GM18502 (cell line): ENCODE data around the gene HES3.

Source experiments
- ATAC-seq: cut with Tn5 transposase; IDR thresholded peaks from one replicate; pipeline ENCODE4 v1.9.1; 2021; ENCODE audit warnings: mild to moderate bottlenecking; ENCODE audit not compliant: unreplicated experiment, poor library complexity

The HES3 gene

DNA sequence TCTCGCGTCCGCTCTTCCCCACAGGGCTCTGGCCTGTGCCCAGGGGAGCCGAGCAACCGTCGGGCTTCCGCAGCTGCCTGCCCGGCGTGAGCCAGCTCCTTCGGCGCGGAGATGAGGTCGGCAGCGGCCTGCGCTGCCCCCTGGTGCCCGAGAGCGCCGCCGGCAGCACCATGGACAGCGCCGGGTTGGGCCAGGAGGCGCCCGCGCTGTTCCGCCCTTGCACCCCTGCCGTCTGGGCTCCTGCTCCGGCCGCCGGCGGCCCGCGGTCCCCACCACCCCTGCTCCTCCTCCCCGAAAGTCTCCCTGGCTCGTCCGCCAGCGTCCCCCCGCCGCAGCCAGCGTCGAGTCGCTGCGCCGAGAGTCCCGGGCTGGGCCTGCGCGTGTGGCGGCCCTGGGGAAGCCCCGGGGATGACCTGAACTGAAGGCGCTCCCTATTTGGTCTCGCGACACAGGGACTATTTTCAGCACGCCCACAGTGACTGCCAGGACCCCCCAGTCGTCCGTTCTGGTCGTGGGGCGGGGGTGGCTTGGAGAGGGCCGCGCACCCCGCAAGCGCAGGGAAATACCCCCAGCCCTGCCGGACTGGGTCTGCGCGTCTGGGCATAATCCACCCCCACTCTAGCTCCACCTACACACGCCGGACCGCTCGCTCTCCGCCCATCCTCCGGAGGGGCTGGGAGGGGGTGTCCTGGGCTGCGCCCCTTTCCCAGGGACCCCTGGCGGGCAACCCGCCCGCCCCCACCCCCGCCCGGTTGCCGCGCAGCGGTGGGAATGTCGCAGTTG lies 1.3 kb downstream of the HES3 start:
- ATAC-seq = peak; percentile 46

GRCh38 chr1:6245869-6246496 lies 2.0 kb downstream of the HES3 start:
- no peak for ATAC-seq

GRCh38 chr1:6246497-6247467 lies 2.8 kb downstream of the HES3 start:
- ATAC-seq = no peak

DNA sequence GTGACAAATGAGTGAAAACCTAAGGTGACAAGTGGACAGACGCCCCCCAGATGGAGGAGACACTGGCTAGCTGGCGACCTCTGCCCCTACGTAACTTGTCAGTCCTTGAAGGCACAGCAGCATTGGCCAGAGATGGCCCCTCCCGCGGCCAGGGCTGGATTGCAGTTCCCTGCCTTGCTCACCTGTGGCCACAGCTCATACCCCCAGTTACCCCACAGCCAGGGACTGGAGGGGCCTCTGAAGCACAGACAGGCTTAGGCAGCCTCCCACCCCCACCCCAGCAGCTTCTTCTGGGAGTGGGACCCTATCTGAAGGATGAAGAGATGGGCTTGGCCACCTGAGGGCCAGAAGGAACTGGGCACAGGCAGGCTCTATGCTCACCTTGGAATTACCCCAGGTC lies 3.7 kb downstream of the HES3 start:
- ATAC-seq = no peak

DNA sequence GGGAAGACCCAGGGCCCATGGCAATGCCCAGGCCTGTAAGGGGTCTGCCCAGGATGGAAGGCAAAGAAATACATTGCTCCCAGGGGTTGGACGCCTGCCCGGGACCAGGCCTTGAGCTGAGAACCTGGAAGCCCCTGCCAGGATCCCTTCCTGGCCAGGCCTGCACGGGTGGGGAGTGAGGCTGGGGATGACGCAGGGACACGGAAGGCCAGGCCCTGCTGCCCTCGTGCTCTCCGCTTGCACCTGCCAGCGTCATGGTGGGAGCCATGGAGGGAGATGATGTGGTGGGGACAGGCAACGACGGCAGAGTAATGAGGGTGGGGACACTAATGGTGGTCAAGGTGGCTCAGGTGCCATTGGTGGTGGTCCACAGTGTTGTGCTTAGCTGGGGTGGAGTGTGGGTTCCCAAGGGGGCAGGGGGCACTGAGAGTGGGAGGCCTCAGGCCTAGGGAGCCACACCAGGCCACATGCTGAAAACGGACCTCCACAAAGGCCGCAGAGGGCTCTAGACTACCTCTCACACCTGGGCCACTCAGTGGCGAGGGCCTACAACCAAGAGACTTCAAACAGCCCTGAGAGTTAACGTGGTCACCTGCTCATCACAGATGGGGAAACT lies 4.3 kb downstream of the HES3 start:
- ATAC-seq = no peak

DNA sequence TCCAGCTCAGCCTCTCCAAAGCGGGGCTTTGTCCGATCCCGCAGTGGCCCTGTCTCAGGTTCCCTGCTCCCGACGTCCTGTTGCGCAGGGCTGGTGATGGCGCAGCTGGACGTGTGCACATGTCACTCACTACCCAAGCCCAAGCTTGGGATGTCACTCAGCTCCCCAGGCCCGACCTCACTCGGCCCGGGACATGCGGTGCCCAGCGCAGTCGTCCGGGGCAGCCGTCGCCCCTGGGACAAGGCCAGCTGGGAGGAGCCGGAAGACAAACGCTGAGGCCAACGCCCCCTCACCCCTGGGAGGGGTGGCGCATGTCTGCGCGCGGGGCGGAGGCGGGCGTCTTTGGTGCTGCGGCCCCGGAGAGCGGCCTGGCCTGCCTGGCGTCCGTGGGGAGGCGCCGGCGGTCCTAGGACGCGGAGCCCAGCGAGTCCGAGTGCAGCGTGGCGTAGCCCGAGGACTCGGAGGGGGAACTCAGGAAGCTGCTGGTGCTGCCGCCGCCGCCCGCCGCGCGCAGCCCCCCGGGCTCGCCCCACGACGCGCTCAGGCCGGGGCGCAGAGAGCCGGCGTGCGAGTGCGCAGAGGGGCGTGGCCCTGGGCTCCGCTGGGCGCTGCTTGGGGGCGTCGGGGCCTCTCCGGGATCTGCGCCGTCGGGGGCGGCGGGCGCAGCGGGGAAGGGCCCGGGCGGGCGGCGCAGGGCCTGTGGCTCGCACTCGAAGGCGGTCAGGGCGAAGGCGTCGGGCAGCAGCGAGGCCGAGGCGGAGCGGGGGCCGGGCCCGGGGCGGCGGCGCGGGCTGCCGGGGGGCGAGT lies 5.2 kb downstream of the HES3 start:
- no peak for ATAC-seq

- ATAC-seq = no peak
Observed at GRCh38 chr1:6249739-6250689, 6.0 kb downstream of the HES3 start.

GRCh38 chr1:6251233-6251632 lies 7.3 kb downstream of the HES3 start:
- no peak for ATAC-seq

- ATAC-seq = no peak
Observed at GRCh38 chr1:6251681-6252373, 7.8 kb downstream of the HES3 start.

DNA sequence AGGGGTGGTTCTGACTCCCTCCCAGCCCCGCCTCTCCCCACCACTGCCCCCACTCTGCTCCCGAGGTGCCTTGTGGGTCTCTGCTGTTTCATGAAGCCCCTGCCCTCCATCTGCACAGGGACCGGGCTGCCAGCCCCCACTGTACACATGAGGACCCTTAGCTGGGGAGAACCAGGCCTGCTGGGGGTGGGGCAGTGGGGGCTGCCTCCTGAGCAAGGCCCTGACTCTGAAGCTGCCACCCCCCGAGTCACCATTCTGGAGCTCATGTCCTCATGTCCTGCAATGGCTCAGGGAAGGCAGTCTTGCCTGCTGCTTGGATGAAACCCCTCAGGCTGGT lies 8.4 kb downstream of the HES3 start:
- ATAC-seq = no peak

GRCh38 chr1:6253380-6253779 lies 9.4 kb downstream of the HES3 start:
- ATAC-seq = no peak

- no peak for ATAC-seq
Observed at GRCh38 chr1:6254691-6255090, 10.7 kb downstream of the HES3 start.

DNA sequence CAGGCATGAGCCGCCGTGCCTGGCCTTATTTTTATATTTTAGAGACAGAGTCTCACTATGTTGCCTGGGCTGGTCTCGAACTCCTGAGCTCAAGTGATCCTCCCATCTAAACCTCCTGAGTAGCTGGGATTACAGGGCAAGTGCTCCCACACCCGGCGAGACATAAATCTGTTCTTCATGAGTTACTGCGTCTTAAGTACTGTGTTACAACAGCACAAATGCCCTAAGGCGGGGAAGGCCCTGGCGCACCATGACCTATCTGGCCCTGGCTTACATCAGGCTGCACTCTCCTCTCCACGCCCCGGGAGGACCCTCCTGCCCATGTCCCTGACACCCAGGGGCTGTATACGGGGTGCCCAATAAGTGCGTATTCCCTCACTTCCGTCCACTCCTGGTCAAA lies 12.7 kb downstream of the HES3 start:
- ATAC-seq = no peak

GRCh38 chr1:6257541-6258069 lies 13.6 kb downstream of the HES3 start:
- no peak for ATAC-seq

DNA sequence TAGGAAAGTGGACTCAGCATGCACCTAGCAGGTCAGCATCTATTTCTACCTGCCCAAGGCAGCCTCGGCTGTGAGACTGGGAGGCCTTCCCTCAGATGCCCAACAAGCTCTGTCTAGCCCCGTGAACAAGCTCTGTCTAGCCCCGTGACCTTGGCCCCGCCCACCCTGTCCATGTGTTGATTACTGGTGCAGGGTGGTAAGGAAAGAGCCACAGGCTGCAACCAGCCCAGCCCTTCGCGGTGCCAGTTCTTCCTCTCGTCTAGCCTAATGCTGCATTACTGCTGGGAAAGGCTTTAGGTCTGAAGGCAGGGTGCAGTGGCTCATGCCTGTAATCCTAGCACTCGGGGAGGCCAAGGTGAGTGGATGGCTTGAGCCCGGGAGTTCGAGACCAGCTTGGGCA lies 14.7 kb downstream of the HES3 start:
- no peak for ATAC-seq

GRCh38 chr1:6259491-6260362 lies 15.7 kb downstream of the HES3 start:
- peak; percentile 57 for ATAC-seq

DNA sequence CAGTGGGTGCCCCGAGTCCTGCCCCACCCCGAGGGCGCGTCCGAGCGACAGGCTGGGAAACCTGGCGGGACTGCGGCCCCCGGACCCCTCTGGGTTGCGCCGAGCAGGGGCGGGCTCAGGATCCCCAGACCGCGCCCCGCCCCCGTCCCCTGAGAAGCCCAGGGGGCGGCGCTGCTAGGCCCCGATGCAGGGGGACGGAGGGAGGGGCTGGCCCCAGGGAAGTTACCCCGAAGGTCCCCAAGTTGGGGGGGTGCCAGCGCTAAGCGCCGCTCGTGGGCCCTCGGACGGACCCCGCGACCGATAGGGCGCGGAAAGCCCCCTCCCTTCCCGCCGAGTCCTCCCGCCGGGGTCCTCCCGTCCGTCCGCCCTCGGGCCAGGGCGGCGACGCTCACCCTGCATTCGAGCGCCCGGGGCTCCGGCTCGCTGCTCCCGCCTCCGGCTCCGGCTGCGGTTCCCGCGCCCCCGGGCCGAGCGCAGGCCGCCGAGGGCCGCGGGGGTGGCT lies 16.5 kb downstream of the HES3 start:
- no peak for ATAC-seq
